ENCODE measurements around the gene ATP11A. TPM values are rescaled to one million over a fixed set of nuclear protein-coding genes. Genes with fewer than 3 reads are reported as not detected.
"Not testable (repeated sequence)": the region's sequence is repeated elsewhere in the genome, so short reads cannot be mapped to it uniquely, and the experiment has no call there.

The ATP11A gene
- total RNA-seq, 1 donor from 2014 or later: 102 TPM

DNA sequence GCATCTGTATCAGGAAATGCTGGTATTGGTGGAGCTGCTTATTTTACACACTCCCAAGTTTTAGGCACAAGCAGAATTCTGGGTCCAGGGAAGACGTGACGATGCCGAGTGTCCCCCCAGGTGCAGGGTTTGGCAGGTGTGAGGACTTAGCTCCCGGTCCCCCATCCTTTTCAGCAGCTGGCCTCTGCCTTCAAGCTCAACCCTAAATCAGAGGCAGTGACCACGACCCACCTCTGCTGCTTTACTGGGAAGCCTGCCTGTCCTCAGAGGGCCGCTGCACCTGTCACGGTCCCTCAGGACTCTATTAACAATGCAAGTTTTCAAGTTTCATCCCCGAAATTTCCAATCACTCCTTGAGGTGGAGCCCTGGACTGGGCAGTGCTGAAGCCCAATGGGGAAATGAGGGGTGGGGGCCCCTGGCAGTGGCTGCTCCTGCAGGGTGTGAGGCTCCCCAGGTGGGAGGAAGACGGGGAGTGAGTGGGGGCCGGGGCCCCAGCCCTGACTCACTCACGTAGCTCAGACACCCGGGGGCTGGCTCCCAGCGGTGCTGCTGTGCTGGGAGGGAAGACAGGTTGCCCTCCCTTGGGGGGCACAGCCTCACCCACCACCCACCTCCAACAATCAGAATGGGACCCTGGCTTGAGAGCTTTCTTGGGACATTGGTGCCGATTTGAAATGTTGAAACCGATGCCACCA is 186.6 kb downstream of the ATP11A start:
- intact Hi-C loops (cut with micrococcal nuclease): no loop called here
- ATAC-seq (no peak), DNase-seq (peak; percentile 28)

DNA sequence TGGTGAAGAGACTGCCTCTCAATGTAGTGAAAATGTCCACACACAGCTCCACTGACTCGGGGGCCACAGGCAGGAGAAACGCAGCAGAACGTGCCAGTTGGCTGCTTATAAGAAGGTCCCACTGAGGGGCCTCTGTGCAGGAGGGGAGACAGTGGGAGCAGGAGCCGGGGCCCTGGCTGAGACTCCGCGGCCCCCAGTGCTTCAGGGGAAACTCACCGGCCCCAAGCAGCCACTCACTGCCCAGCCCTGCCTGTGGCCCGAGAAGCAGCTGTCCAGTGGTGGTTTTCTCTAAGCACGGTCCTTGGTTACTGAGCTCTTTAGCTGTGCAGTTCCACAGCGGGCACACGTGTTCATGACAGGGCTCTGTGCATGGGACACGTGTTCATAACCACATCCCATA is 187.2 kb downstream of the ATP11A start:
- DNase-seq (peak; percentile 10), ATAC-seq (no peak)
- intact Hi-C loops (cut with micrococcal nuclease): no loop called here

DNA sequence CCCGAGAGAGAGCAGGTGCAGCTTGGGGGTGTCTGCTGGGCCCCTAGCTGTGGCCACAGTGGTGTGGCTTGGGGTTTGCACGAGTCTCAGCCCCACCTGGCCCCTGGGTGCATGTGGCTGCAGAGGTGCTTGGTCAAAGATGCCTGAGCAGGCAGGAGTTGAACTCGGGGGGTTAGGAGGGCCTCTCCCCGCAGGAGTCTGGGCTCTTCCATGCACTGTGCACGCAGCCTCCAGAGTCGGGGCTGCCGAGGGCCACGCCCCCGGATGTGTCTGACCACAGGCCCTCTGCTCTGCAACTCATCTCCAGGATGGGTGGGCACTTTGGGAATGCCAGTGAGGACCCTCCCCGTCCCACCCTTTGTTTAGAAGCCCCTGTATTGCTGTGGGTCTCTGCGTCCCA is 187.7 kb downstream of the ATP11A start:
- DNase-seq (peak; percentile 32), ATAC-seq (no peak)
- intact Hi-C loops (cut with micrococcal nuclease): no loop called here

DNA sequence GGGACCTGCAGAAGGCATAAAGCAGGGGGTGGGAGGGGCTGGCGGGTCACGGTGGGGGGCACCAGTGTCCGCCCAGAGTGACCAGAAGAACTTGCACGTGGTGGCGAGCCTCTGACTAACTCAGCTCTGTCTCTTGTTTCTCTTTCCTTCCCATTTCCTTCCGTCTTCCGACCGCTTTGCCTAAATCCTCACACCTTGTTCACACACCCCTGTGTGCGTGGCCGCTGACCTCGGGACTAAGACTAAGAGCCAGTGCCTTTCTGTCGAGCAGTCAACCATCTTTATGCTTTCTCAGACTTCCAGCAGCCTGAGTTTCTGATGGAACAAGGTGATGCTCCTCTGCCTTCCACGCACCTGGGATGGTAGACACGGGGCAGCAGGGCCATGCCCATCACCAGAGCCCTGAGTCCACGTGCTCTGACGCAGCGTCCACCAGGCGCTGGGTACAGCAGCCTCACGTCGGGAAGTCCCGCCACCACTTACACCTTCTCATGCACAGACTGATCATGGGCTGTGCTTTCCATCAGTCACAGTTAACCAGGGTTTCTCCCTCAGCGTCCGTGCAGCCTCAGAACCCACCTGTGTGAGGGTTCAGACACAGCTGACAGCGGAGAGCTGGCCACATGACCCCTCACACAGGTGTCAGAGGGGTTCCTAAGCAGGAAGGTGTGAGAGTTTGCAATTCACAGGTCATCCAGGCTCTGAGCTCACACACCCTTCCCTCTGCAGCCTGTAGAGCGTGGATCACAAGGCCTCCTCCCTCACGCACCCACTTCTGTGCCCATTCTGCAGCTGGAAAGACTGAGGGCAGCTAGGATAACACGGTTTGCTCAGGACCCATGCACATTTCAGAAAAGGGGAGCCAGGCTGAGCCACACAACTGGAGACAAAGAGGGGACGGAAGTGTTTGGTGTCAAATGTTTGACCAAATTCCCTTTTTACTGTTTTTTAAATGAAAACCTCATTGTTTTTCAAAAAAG is 188.4 kb downstream of the ATP11A start:
- intact Hi-C loops (cut with micrococcal nuclease): no loop called here
- no peak for ATAC-seq
- DNase-seq: peak; percentile 18

GRCh38 chr13:112879283-112879833 is 189.5 kb downstream of the ATP11A start:
- DNase-seq: peak; percentile 61
- ATAC-seq: peak; percentile 74
- intact Hi-C loops (cut with micrococcal nuclease): no loop called here

DNA sequence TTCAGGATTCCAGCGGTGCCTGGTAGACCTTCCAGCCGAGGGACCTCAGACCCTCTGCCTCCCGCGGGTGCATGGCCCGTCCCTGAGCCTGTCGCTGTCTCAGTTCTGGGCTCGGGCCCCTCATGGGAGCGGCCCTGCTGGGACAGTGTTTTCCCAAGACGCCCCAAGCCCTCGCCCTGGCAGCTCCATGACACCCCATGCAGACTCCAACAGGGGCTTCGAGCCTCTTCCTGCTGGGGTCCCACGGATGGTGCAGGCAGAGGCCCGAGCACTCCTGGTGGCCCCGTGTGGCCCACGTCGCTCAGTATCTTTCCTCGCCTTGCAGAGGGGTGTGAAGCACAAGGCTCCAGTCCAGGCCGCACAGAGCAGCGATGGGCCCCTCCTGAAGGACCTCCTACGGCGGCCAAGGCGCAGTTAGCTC is 190.4 kb downstream of the ATP11A start:
- peak; percentile 6 for ATAC-seq
- peak; percentile 24 for DNase-seq
- intact Hi-C loops (cut with micrococcal nuclease): no loop called here

DNA sequence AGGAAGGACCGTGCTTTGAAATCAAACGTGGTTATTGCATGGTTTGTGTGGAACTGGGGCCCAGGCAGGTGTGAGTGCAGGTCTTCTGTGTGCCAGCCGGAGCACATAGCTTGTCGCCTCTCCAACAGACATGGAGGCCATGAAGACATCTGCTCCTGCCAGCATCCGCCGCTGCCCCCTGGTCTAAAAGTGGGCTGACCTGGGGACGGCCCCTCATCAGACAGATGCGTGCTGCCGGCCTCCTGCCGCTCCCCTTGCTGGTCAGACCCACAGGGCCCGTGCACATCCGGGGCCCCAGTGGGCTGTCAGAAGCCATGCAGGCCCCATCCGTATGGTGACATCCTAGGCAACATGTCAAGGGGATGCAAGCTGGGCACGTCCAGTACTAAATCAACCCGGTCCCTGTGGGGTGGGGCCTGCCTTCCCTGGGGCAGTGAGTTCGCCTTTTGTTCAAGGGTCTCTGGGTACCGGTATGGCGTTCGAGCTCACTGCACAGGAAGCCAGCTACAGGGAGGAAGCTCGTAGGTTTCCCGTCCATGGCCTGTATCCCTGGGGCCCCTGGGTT is 191.2 kb downstream of the ATP11A start:
- DNase-seq (peak; percentile 23), ATAC-seq (no peak)
- intact Hi-C loops (cut with micrococcal nuclease): no loop called here

- DNase-seq (no peak), ATAC-seq (no peak)
- intact Hi-C loops (cut with micrococcal nuclease): no loop called here
These were observed 192.1 kb downstream of the ATP11A start for GRCh38 chr13:112881656-112882554.

DNA sequence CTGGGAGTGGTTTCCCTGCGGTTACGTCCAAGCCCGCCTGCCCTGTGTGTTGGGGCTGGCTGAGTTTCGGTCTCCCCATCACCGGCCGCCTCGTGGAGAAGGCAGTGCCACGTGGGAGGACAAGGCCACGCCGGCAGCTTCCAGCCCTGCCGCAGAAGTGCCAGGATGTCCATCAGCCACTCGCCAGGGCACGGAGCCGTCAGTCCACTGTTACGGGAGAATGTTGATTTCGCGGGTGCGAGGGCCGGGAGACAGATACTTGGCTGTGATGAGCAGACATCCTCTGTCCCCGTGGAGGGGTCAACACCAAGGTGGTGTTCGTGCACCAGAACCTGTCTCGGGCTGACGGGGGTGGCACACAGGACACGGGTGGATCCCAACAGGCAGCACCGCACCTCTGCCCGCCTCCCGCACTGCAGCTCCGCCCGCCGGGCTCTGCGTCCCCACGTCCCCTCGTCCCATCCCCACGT is 192.8 kb downstream of the ATP11A start:
- DNase-seq (no peak), ATAC-seq (no peak)
- intact Hi-C loops (cut with micrococcal nuclease): no loop called here

GRCh38 chr13:112883241-112883945 is 193.6 kb downstream of the ATP11A start:
- no peak for DNase-seq
- intact Hi-C loops (cut with micrococcal nuclease): no loop called here
- no peak for ATAC-seq

- ATAC-seq; intact Hi-C loops (cut with micrococcal nuclease); DNase-seq: not testable (repeated sequence)
These were observed 194.9 kb downstream of the ATP11A start for GRCh38 chr13:112884700-112885099.

- ATAC-seq (no peak), DNase-seq (no peak)
- intact Hi-C loops (cut with micrococcal nuclease): no loop called here
These were observed 195.5 kb downstream of the ATP11A start for GRCh38 chr13:112885242-112885781.

DNA sequence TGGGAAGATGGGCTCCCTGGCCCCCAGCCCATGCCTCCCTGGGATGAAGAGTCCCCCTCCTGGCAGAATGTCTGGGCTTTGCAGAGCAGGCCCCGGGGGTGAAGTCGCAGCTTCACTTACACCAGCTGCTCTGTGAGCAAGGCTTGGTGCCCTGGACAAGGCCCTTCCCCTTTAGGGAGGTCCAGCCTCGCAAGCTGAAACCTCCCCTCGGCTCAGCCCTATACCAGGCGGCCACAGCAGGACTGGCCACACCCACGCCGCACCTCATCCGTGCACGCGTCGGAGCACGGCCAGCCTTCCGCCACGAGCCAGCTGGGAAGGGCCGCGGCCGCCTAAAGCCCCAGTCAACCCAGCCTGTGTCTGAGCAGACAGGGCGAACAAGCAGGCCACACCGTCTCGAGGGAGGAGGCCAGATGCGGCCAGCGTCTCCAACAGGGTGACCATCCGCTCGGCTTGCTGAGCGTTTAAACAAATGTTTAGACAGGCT is 196.0 kb downstream of the ATP11A start:
- ATAC-seq: peak; percentile 91
- intact Hi-C loops (cut with micrococcal nuclease): no loop called here
- DNase-seq: peak; percentile 90

DNA sequence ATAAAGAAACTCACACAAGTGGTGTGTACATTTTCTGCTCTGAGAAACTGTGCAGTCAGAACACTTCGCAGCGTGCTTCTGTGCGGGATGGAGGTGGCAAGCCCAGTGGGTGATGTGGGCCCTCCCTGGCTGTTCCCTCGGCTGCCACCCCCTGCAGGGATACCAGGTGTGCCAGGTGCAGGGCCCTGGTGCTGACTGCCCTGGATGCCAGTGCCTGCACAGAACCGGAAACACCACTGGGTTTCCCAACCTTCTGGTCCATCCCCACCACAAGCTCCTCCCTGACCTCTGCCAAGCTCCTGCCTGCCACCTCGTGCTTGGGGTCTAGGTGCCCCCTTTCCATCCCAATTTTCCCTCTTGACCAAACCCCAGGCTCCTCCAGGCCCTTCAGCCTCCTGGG is 197.3 kb downstream of the ATP11A start:
- DNase-seq: no peak
- intact Hi-C loops (cut with micrococcal nuclease): no loop called here
- ATAC-seq: no peak

GRCh38 chr13:112887557-112887991 is 197.7 kb downstream of the ATP11A start:
- no peak for ATAC-seq
- no peak for DNase-seq
- intact Hi-C loops (cut with micrococcal nuclease): no loop called here

GRCh38 chr13:112888238-112889111 is 198.6 kb downstream of the ATP11A start:
- peak; percentile 26 for DNase-seq
- ATAC-seq: no peak
- intact Hi-C loops (cut with micrococcal nuclease): no loop called here

Data from left ventricle myocardium superior (tissue), 1 donor.